ENCODE data around the gene CDH4. TPM values are rescaled to one million over a fixed set of nuclear protein-coding genes. Genes with fewer than 3 reads are reported as not detected.
A peak's percentile ranks its signal among the peaks of the same experiment; 100 is the strongest.

The CDH4 gene
- polyA plus RNA-seq, 6 donors from 2014 or later: not detected

- H3K4me1 Mint-ChIP-seq: no peaks in the 10 kb centered on the region
- no peaks in the 10 kb centered on the region for H3K27me3 Mint-ChIP-seq
- ATAC-seq (ENCODE audit: low read depth in 2 of 2): no peak
- H3K9me3 Mint-ChIP-seq: peaks cover 2 to 21% (median 8%) of the 10 kb centered on the region in 7 donors
- H3K36me3 Mint-ChIP-seq: no peaks in the 10 kb centered on the region
- DNase-seq: no peak
- H3K27ac Mint-ChIP-seq: no peak overlapping the region
- H3K4me3 Mint-ChIP-seq: no peak overlapping the region
These were observed 319.2 kb downstream of the CDH4 start for GRCh38 chr20:61571221-61571620.

- H3K36me3 Mint-ChIP-seq: no peaks in the 10 kb centered on the region
- H3K27ac Mint-ChIP-seq: no peak overlapping the region
- H3K4me3 Mint-ChIP-seq: no peak overlapping the region
- no peaks in the 10 kb centered on the region for H3K27me3 Mint-ChIP-seq
- H3K9me3 Mint-ChIP-seq: peaks cover 2 to 21% (median 8%) of the 10 kb centered on the region in 7 donors
- no peaks in the 10 kb centered on the region for H3K4me1 Mint-ChIP-seq
- no peak for ATAC-seq (ENCODE audit: low read depth in 2 of 2)
- DNase-seq: no peak
These were observed 320.1 kb downstream of the CDH4 start for GRCh38 chr20:61571916-61572711.

- Mint-ChIP-seq H3K27ac (no peak overlapping the region), H3K4me1 (no peaks in the 10 kb centered on the region), H3K27me3 (no peaks in the 10 kb centered on the region), H3K9me3 (peaks cover 2 to 21% (median 8%) of the 10 kb centered on the region in 7 donors), H3K36me3 (no peaks in the 10 kb centered on the region), H3K4me3 (no peak overlapping the region)
- DNase-seq (no peak), ATAC-seq (ENCODE audit: low read depth in 2 of 2) (no peak)
These were observed 320.7 kb downstream of the CDH4 start for GRCh38 chr20:61572789-61573188.

- H3K27ac Mint-ChIP-seq: peak overlapping the region in 1 of 6 donors; percentile 23
- H3K9me3 Mint-ChIP-seq: peaks cover 2 to 21% (median 5%) of the 10 kb centered on the region in 7 donors
- no peaks in the 10 kb centered on the region for H3K36me3 Mint-ChIP-seq
- H3K4me3 Mint-ChIP-seq: no peak overlapping the region
- no peaks in the 10 kb centered on the region for H3K27me3 Mint-ChIP-seq
- DNase-seq (no peak), ATAC-seq (ENCODE audit: low read depth in 2 of 2) (no peak)
- no peaks in the 10 kb centered on the region for H3K4me1 Mint-ChIP-seq
These were observed 321.6 kb downstream of the CDH4 start for GRCh38 chr20:61573415-61574305.

GRCh38 chr20:61575151-61575937 is 323.3 kb downstream of the CDH4 start:
- H3K9me3 Mint-ChIP-seq: peaks cover 0 to 18% (median 5%) of the 10 kb centered on the region in 7 donors
- no peaks in the 10 kb centered on the region for H3K27me3 Mint-ChIP-seq
- no peaks in the 10 kb centered on the region for H3K4me1 Mint-ChIP-seq
- H3K36me3 Mint-ChIP-seq: no peaks in the 10 kb centered on the region
- H3K4me3 Mint-ChIP-seq: peak overlapping the region in 1 of 8 donors; percentile 83
- ATAC-seq (ENCODE audit: low read depth in 2 of 2) (no peak), DNase-seq (no peak)
- H3K27ac Mint-ChIP-seq: peak overlapping the region in 1 of 6 donors; percentile 56

- DNase-seq (no peak), ATAC-seq (ENCODE audit: low read depth in 2 of 2) (no peak)
- H3K27me3 Mint-ChIP-seq: no peaks in the 10 kb centered on the region
- no peaks in the 10 kb centered on the region for H3K36me3 Mint-ChIP-seq
- H3K4me1 Mint-ChIP-seq: no peaks in the 10 kb centered on the region
- H3K4me3 Mint-ChIP-seq: no peak overlapping the region
- H3K27ac Mint-ChIP-seq: no peak overlapping the region
- H3K9me3 Mint-ChIP-seq: peaks cover under 1 to 18% (median 5%) of the 10 kb centered on the region in 7 donors
These were observed 324.3 kb downstream of the CDH4 start for GRCh38 chr20:61576372-61576771.

GRCh38 chr20:61577065-61577464 is 325.0 kb downstream of the CDH4 start:
- Mint-ChIP-seq H3K36me3 (no peaks in the 10 kb centered on the region), H3K4me3 (no peak overlapping the region), H3K9me3 (peaks cover 2 to 18% (median 5%) of the 10 kb centered on the region in 7 donors), H3K27ac (no peak overlapping the region), H3K4me1 (no peaks in the 10 kb centered on the region), H3K27me3 (peaks cover 0 to under 1% (median 0%) of the 10 kb centered on the region in 3 donors)
- no peak for DNase-seq
- no peak for ATAC-seq (ENCODE audit: low read depth in 2 of 2)

- ATAC-seq (ENCODE audit: low read depth in 2 of 2) (no peak), DNase-seq (no peak)
- no peak overlapping the region for H3K4me3 Mint-ChIP-seq
- peaks cover 0 to 9% (median 0%) of the 10 kb centered on the region in 3 donors for H3K27me3 Mint-ChIP-seq
- H3K9me3 Mint-ChIP-seq: peaks cover 0 to 12% (median 4%) of the 10 kb centered on the region in 7 donors
- no peaks in the 10 kb centered on the region for H3K4me1 Mint-ChIP-seq
- H3K36me3 Mint-ChIP-seq: no peaks in the 10 kb centered on the region
- H3K27ac Mint-ChIP-seq: no peak overlapping the region
These were observed 327.8 kb downstream of the CDH4 start for GRCh38 chr20:61579908-61580307.

- Mint-ChIP-seq H3K4me1 (no peaks in the 10 kb centered on the region), H3K27ac (peak overlapping the region in 1 of 6 donors; percentile 49), H3K9me3 (peaks cover 0 to 9% (median 2%) of the 10 kb centered on the region in 7 donors), H3K36me3 (no peaks in the 10 kb centered on the region), H3K27me3 (peaks cover 0 to 9% (median 0%) of the 10 kb centered on the region in 3 donors), H3K4me3 (no peak overlapping the region)
- ATAC-seq (ENCODE audit: low read depth in 2 of 2) (no peak), DNase-seq (no peak)
These were observed 329.1 kb downstream of the CDH4 start for GRCh38 chr20:61580958-61581824.

GRCh38 chr20:61581825-61582188 is 329.7 kb downstream of the CDH4 start:
- no peak for ATAC-seq (ENCODE audit: low read depth in 2 of 2)
- no peak overlapping the region for H3K27ac Mint-ChIP-seq
- no peak for DNase-seq
- H3K4me3 Mint-ChIP-seq: no peak overlapping the region
- H3K27me3 Mint-ChIP-seq: peaks cover 0 to 9% (median 0%) of the 10 kb centered on the region in 3 donors
- H3K9me3 Mint-ChIP-seq: peaks cover 0 to 9% (median 2%) of the 10 kb centered on the region in 7 donors
- no peaks in the 10 kb centered on the region for H3K4me1 Mint-ChIP-seq
- H3K36me3 Mint-ChIP-seq: no peaks in the 10 kb centered on the region

- ATAC-seq (ENCODE audit: low read depth in 2 of 2) (no peak), DNase-seq (no peak)
- no peak overlapping the region for H3K4me3 Mint-ChIP-seq
- no peak overlapping the region for H3K27ac Mint-ChIP-seq
- H3K4me1 Mint-ChIP-seq: no peaks in the 10 kb centered on the region
- H3K9me3 Mint-ChIP-seq: peaks cover 0 to 9% (median 2%) of the 10 kb centered on the region in 7 donors
- peaks cover 0 to 9% (median 0%) of the 10 kb centered on the region in 3 donors for H3K27me3 Mint-ChIP-seq
- no peaks in the 10 kb centered on the region for H3K36me3 Mint-ChIP-seq
These were observed 330.3 kb downstream of the CDH4 start for GRCh38 chr20:61582196-61582923.

- Mint-ChIP-seq H3K4me3 (no peak overlapping the region), H3K27ac (no peak overlapping the region), H3K9me3 (peaks cover 0 to 11% (median 2%) of the 10 kb centered on the region in 7 donors), H3K36me3 (no peaks in the 10 kb centered on the region), H3K4me1 (no peaks in the 10 kb centered on the region), H3K27me3 (peaks cover 0 to 9% (median 0%) of the 10 kb centered on the region in 3 donors)
- ATAC-seq (ENCODE audit: low read depth in 2 of 2) (no peak), DNase-seq (no peak)
These were observed 331.3 kb downstream of the CDH4 start for GRCh38 chr20:61583356-61583755.
